Measurements from ENCODE around the gene CSNK1A1.
"Not testable (repeated sequence)": the region's sequence is repeated elsewhere in the genome, so short reads cannot be mapped to it uniquely, and the experiment has no call there.

CSNK1A1 gene

DNA sequence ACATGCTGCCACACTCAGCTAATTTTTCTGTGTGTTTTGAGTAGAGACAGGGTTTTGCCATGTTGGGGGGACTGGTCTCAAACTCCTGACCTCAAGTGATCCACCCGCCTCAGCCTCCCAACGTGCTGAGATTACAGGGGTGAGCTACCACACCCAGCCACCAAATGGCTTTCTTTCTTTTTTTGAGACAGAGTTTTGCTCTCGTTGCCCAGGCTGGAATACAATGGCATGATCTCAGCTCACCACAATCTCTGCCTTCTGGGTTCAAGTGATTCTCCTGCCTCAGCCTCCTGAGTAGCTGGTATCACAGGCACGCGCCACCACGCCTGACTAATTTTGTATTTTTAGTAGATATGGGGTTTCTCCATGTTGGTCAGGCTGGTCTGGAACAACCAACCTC, 15.5 kb downstream of the CSNK1A1 start:
- not testable (repeated sequence) for DNase-seq (ENCODE audit: insufficient read length, low spot score); FAIRE-seq

DNA sequence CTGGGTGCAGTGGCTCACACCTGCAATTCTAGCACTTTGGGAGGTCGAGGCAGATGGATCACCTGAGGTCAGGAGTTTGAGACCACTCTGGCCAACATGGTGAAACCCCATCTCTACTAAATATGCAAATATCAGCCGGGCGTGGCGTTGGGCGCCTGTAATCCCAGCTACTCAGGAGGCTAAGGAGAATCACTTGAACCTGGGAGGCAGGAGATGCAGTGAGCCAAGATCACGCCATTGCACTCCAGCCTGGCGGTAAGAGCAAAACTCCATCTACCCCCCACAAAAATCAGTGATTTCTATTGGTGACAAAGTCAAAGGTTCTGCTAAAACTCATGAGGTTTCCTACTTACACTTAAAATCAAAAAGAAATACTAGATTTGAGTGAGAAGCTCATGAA, 18.8 kb downstream of the CSNK1A1 start:
- FAIRE-seq: no peak
- DNase-seq (ENCODE audit: insufficient read length, low spot score): no peak

DNA sequence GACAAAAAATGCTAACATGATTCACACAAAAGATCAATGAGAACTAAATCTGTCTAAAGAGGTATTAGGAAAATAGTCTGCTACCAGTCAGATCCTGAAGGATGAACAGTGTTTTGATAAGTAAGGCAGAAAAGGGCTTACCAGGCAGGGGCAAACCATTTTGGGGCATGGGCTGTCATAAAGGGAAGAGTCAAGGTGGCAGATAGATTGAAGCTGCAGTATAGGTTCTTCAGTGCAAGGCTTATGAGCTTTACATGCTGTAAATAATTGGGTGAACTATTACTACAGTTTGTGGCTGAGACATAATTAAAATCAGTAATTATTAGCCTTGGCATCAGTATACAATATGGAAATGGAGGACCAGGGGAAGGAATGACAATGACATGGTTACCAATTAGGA, 21.8 kb downstream of the CSNK1A1 start:
- FAIRE-seq: no peak
- DNase-seq (ENCODE audit: insufficient read length, low spot score): no peak

DNA sequence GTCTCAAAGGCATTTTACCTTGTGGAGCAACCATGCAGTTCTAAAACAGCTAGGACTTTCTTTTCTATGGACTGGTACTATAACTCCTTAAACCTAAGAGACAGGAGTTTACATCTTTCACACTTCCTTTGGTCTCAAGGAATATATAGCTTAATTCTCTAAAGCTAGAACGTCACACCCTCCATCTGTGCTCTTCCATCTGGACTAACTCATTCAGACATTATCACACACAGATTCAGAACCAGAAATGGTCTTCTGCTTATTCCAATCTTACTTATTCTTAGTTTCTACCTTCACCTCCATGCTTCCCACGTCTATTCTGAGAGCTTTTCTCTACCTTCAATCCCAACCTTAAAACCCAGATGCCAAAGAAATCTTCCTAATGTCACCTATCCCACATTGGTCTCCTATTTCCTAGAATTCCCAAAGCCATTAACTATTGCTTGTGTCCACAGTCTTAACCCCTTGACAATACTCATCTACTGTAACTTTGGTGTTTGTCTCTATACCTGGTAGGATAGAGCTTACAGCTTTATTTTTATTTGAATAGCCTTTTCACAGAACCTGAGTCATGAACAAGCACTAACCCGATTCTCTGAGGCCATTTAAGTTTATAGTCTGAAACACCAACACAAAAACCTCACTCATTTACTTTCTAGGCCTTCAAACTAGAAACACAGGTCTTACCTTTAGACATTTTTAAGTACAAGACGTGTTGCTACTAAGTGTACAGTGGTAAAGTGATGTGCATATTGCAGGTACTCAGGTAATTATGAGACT, 22.8 kb downstream of the CSNK1A1 start:
- FAIRE-seq (no peak), DNase-seq (ENCODE audit: insufficient read length, low spot score) (no peak)

DNA sequence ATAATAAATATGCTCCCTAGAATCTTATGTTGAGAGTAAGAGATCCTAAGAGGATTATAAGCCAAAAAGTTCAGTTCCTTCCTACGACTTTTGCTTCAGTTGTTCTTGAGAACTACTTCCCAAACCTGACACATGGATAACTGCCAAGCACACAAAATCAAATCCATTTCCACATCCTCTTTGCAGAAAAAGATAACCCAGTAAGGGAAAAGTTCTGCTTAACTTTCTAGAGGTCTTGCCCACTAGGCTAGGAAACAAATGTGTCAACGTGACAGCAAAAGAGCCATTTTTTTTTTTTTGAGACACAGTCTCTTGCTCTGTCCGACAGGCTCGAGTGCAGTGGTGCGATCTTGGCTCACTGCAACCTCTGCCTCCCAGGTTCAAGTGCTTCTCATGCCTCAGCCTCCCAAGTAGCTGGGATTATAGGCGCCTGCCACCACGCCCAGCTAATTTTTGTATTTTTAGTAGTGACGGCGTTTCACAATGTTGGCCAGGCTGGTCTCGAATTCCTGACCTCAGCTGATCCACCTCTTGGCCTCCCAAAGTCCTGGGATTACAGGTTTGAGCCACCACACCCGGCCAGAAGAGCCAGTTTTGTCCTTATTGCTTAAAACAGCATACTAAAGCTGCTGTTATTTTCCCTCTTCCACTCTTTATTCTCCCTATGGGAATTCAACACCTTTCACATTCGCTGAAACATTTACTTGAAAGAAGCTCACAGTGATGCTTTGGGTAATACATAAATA, 24.2 kb downstream of the CSNK1A1 start:
- DNase-seq (ENCODE audit: insufficient read length, low spot score) (no peak), FAIRE-seq (no peak)

DNA sequence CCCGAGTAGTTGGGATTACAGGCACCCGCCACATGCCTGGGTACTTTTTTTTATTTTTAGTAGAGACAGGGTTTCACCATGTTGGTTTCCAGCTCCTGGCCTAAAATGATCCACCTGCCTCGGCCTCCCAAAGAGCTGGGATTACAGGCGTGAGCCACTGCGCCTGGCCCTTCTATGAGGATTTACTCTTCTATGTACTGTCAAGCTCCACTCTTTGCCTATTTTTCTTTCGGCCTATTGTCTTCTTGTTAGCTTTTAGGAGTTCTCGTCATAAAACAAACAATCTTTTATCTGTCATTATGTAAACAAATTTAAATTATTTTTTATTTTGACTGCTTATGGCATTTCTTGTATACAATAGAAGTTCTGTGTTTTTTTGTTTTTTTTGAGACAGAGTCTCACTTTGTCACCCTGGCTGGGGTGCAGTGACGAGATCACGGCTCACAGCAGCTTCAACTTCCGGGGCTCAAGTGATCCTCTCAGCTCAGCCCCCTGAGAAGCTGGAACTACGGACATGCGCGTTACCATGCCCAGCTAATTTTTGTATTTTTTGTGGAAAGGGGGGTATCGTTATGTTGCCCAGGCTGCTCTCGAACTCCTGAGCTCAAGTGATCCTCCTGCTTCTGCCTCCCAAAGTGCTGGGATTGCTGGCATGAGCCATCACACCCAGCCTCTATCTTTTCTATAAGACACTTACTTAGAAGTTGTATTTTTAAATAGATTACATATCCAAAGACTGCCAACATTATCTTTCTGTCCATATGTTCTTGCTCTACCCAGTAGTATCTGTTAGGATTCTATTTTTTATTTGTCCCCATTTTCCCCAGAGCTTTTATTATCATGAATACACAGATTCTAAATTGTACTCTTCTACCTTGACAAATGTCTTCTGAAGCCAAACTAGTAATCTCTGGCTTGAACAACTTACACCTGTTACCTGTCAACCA, 29.2 kb downstream of the CSNK1A1 start:
- FAIRE-seq (no peak), DNase-seq (ENCODE audit: insufficient read length, low spot score) (no peak)

DNA sequence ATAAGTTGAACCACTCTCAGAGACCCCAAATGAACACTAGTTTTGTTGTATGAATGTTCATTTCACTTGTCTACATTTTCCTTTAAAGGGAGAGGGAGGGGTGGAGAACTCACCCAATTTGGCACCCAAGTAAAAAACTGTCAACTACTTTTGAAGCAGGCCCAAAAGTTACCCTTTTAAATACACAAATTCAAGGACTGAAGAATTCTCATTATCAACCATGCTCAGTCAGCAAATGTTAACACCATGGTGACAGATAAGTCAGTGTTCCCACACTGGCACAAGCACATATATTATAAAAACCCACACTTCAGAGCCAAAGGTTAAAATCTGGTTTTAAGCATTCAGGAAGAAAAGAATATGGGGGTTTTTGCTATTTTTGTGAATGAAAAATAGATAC, 31.6 kb downstream of the CSNK1A1 start:
- no peak for FAIRE-seq
- no peak for DNase-seq (ENCODE audit: insufficient read length, low spot score)

DNA sequence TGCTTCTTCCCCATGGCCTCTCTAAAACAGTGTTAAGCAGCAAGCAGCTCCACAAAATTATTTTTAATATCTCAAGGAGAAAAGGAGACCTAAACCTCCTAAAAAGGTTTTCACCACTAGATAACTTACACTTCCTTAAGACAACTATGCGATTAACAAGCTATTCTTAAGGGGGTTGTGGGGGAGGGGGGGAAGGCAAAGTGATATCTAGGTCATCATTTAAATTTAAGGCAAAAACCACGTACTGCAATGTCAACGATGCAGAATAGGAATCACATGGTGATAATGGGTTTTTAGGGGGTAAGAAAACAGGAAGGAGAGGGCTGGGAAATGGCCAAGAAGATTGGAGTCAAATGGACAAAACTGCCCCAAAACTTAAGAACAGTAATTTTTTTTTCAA, 32.6 kb downstream of the CSNK1A1 start:
- no peak for FAIRE-seq

DNA sequence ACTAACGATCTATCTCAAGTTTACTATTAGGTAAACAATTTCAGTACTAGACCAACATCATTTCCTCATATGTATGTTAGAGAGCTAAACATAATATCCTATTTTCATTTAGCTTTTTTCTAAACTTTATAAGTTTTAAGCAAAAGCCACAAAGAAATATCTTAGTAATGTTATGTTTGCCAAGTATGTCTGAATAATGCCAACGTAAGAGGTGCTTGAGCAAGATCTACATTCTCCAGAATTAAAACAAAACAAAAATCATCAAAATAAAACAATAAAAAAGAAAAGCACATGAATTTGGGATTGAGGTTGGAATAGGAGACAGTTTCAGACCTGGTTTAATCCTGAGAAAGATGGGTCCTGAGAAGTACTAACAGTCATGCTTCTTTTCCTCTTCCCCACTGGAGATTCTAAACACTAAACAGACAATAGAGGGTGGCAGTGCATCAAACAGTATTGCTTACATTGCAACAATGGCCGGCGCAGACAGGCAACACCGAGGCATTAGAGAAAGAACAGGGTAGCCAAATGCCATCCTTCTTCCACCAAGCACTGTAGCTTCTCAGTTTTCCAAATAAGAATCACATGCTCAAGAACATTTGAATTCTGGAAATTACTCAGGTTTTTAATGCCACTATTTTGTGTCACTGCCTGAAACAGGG, 33.6 kb downstream of the CSNK1A1 start:
- FAIRE-seq: no peak
- no peak for DNase-seq (ENCODE audit: insufficient read length, low spot score)

More for the DNA sequence above, 32.6 kb downstream of the CSNK1A1 start:
- no peak for DNase-seq (ENCODE audit: insufficient read length, low spot score)

DNA sequence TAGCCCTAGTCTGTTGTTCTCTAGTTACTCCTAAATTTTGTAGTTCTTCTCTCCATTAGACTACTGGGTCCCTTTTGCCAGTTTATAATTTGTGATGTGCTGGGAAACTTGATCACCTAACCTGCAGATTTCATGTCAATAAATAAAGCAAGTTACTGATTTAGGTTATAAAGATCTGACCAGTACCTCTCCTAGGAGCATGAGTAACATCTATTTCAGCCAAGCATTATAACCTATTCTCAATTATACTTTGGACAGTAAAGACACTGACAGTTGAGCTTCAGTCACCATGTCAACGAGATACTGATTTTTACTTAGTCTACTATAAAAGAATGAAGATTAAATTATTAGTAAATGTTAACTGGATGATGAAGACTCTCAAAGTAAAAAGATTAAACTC, 36.7 kb downstream of the CSNK1A1 start:
- FAIRE-seq (no peak), DNase-seq (ENCODE audit: insufficient read length, low spot score) (no peak)

DNA sequence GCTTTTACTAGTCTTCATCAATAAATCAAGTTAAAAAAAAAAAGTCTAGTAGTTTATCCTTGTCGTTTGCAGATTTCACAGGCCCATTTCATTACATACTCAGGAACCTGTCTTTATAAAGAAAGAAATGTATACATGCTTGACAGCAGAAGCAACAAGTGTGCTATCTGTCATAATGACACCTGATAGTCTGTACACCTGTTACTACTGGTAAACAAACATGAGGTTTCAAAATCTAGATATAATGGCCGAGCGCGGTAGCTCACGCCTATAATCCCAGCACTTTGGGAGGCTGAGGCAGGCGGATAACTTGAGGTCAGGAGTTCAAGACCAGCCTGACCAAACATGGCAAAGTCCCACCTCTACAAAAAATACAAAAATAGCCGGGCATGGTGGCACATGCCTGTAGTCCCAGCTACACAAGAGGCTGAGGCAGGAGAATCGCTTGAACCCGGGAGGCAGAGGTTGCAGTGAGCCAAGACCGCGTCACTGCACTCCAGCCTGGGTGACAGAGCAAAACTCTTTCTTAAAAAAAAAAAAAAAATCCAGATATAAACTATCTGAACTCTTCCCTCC, 37.8 kb downstream of the CSNK1A1 start:
- FAIRE-seq; DNase-seq (ENCODE audit: insufficient read length, low spot score): not testable (repeated sequence)

DNA sequence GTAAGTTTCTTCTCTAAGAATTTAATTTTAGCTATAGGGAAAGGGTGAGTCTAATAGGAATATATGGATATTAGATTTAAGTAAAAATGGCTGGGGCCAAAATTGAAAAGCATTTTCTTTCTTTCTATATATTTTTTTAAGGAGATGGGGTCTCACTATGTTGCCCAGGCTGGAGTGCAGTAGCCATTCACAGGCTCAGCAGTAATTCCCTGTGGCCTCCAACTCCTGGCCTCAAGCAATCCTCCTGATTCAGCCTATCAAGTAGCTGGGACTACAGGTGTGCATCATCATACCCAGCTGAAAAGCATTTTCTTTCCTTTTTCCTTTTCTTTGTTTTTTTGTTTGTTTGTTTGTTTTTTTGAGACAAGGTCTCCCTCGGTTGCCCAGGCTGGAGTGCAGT, 41.1 kb downstream of the CSNK1A1 start:
- DNase-seq (ENCODE audit: insufficient read length, low spot score) (no peak), FAIRE-seq (no peak)

DNA sequence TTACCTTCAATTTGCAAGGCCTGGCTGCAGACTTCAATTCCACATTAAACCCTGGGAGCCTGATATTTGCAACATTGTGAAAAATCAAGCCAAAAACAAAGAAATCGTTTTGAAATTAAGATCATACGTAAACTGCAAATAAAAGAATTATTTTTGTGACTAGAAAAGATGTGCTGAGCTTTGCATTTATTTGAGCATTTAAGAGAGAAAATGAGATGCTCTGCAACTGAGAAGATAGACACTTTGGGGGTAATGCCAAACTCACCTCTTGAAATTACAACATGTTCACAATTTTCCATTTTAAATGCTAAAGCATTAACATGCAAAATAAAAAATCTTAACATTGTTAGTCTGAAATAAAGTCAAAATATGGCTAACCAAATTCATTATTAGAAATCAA, 46.6 kb downstream of the CSNK1A1 start:
- DNase-seq (ENCODE audit: insufficient read length, low spot score) (no peak), FAIRE-seq (no peak)

DNA sequence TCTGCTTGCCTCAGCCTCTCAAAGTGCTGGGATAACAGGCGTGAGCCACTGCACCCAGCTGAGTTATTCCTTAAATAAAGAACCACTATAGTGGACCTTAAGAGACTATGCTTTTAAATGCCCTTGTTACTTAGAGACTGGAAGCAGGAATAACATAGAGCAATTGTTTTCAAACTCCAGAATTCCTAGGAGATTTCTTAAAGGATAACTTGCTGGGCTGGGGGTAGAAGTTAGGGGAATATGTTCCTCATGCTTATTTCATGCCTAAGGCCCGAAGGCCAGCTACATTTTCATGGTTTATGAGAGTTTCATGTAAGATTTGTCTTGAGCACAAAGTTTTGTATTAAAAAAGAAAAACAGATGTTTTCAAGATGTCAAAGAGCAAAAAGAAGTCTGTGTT, 48.2 kb downstream of the CSNK1A1 start:
- no peak for FAIRE-seq
- no peak for DNase-seq (ENCODE audit: insufficient read length, low spot score)

DNA sequence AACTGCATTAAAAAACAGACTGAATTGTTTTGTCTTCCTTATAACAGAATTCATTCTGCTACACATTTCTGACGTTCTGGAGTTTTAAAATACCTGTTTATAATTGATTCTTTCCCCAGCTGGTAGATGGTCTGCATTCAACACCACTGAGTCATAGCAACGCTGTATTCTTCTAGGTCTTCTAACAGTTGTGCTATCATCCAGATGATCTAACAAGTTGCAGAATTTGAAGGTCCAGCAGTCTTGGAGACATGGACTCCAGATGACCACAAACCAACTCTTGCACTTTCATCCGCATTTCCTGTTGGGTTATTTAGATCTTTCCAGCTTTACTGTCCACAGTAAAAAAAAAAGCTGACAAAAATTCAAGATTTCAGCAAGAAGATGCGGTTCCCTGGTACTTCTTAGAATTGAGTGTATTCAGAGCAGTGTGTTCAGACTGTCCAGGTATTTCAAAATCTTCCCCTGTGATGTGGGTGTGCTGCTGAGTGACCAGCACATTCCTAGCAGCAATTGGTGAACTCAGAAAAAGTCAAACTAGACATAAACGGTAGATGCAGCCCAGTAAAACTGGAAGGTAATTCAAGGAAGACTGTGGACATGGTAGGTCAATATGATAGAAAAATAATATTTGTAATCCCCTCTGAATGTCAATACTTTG, 50.2 kb downstream of the CSNK1A1 start:
- no peak for FAIRE-seq
- no peak for DNase-seq (ENCODE audit: insufficient read length, low spot score)

DNA sequence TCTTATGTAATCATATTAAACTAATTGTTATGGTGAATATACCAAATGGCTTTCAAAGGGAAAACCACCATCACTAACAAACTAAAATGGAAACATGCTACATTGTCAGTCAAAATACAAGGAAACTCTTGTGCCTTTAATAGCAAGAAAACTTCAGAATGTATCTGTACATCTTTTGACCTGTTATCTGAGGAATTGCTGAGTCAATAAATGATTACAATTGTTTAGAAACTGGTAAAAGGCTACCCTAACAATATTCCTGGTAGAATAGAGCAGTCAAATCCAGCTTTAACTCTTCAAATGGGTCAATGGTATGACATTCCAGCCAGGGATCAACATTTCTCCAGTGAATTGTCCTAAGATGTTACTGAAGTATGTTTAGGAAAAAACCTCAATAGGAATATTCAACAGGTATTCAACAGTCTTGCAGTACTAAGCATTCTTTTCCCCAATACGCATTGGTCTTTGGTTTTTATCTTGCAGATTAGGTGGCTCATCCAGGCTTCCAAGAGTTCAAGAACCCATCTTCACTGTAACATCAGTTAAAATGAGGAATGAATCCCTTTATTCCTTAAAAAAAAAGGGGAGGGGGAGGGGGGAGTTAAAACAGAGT, 52.4 kb downstream of the CSNK1A1 start:
- no peak for DNase-seq (ENCODE audit: insufficient read length, low spot score)
- no peak for FAIRE-seq

DNA sequence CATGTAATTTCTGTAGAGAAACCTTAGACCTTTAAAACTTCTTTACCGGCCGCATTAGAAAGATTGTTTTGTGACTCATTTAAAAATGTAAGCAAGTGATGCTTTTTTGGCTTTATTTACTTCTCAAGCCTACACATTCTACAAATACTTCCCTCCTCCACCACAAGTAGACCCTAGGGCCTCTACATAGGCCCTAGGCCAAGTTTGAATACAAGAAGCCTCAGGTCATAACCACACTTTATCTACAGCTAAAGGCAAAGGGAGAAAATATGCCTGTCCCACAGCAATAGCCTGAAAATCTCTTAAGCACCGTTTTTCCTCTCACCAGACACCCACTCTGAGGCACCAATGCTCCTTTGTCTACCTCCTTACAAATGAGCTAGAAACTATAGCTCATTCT, 53.9 kb downstream of the CSNK1A1 start:
- FAIRE-seq (no peak), DNase-seq (ENCODE audit: insufficient read length, low spot score) (no peak)

DNA sequence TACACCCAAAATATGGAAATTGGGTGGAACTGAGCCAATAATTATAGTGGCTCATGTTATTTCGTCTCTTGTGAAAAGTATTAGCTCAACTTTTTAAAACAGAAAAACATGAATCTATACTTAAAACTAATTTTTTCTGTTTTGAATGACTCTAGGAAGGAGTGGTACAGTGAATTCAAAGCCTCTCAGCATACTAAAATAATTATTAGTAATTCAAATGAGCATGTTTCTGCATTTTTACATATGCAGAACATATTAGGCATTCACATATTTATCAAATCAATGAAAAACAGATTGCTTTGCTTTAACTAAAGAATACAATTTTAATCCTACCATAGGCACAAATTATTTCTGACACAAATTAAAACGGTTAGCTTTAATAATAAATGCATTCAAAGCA, 54.3 kb downstream of the CSNK1A1 start:
- FAIRE-seq (no peak), DNase-seq (ENCODE audit: insufficient read length, low spot score) (no peak)

DNA sequence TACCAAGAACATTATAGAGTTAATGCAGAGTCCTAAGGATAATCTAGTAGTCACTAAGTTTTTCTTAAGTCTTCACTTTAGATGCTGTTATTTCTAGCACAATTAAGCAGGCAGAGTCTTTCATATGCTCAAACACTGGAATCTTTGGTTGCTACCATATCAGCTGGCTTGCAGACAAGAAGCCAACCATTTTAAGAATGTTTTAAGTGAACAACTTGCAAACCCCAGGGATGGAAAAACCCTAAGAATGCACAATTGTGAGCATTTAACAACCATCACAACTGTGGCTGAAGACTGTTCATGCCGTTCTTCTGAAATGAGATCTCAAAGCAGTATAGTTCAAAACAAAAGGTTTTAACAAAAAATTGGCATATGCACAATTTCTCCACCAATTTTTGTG, 55.1 kb downstream of the CSNK1A1 start:
- no peak for FAIRE-seq

More for the DNA sequence above, 55.1 kb downstream of the CSNK1A1 start:
- no peak for DNase-seq (ENCODE audit: insufficient read length, low spot score)
